Measurements from ENCODE around the gene FETUB.

DNA sequence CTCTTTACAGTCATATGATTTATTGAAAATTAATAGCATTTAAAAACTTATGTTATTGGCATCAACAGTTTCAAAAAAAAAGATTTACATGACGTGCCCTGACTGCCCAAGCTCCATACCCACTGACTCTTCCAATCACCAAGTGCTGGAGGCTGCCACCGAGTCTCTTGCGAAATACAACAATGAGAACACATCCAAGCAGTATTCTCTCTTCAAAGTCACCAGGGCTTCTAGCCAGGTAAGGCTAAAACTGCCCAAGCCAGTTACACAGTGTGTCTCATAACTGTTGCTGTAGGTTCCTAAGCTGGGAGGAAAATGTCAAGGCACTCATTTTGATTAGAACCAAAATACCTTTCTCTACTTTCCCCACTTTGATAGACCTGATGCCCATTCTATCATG is 4.5 kb downstream of the FETUB start:
- TF ChIP-seq, protein P1, sequence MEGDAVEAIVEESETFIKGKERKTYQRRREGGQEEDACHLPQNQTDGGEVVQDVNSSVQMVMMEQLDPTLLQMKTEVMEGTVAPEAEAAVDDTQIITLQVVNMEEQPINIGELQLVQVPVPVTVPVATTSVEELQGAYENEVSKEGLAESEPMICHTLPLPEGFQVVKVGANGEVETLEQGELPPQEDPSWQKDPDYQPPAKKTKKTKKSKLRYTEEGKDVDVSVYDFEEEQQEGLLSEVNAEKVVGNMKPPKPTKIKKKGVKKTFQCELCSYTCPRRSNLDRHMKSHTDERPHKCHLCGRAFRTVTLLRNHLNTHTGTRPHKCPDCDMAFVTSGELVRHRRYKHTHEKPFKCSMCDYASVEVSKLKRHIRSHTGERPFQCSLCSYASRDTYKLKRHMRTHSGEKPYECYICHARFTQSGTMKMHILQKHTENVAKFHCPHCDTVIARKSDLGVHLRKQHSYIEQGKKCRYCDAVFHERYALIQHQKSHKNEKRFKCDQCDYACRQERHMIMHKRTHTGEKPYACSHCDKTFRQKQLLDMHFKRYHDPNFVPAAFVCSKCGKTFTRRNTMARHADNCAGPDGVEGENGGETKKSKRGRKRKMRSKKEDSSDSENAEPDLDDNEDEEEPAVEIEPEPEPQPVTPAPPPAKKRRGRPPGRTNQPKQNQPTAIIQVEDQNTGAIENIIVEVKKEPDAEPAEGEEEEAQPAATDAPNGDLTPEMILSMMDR (conservative IDR thresholded peaks at IDR 0.05; ENCODE audit: low read depth, low read length): no peak
- TF ChIP-seq EZH2 (IDR thresholded peaks at IDR 0.05; ENCODE audit: low read length, unreplicated experiment) (no peak), EZH2phosphoT487 (IDR thresholded peaks at IDR 0.05; ENCODE audit: borderline replicate concordance, low read length) (no peak)

Data from PC-3 (cell line).